HEK293 (cell line): ENCODE measurements around the gene DCHS2.

ENCODE experiments used
- CTCF ChIA-PET: fragments of 350-600 bp; formaldehyde crosslinking; extraction: SDS; loops from one replicate; lab custom pipeline; 2021; ENCODE audit warnings: antibody characterized with exemption; lab: Yijun Ruan, JAX
- POLR2A ChIA-PET: fragments of 300-600 bp; formaldehyde crosslinking; extraction: SDS; loops from one replicate; lab custom pipeline; 2020; ENCODE audit warnings: antibody characterized with exemption, inconsistent platforms; lab: Yijun Ruan, JAX
- H3K27ac ChIP-seq: fragments of 200-500 bp; sonication (Bioruptor generic); 2 replicates; pipeline ENCODE4 v1.5.1; 2014; ENCODE audit warnings: low read depth, low read length, control low read depth, inconsistent platforms; ENCODE audit errors: extremely low read depth
- H3K36me3 ChIP-seq, 2 experiments: fragments of 200-500 bp in 1 of 2; sonication (Bioruptor generic) in 1 of 2; 1 replicate in 1 of 2; 2 replicates in 1 of 2; pipeline ENCODE4 v1.5.1; 2014 to 2017; ENCODE audit warnings: inconsistent platforms in 2 of 2, low read length in 2 of 2; ENCODE audit not compliant: control insufficient read depth in 2 of 2, insufficient read depth in 1 of 2
- H3K4me1 ChIP-seq: fragments of 200-500 bp; sonication (Bioruptor generic); 2 replicates; pipeline ENCODE4 v1.5.1; 2014; ENCODE audit warnings: mild to moderate bottlenecking, low read length, inconsistent platforms; ENCODE audit not compliant: control insufficient read depth, insufficient read depth
- H3K4me3 ChIP-seq: 2 replicates; pipeline ENCODE4 v1.5.1; 2011; ENCODE audit warnings: low read depth, mild to moderate bottlenecking, control low read depth, low read length, moderate library complexity
- H3K9me3 ChIP-seq: fragments of 200-500 bp; sonication (Bioruptor generic); 2 replicates; pipeline ENCODE4 v1.5.1; 2014; ENCODE audit warnings: low read depth, low read length, inconsistent platforms; ENCODE audit not compliant: control insufficient read depth, insufficient read depth
- INSM2 ChIP-seq: fragments of 450-650 bp; formaldehyde crosslinking; IDR thresholded peaks from 2 replicates; pipeline ENCODE4 v1.5.1; 2016; ENCODE audit warnings: missing biosample characterization, missing genetic modification characterization
- PRDM1 ChIP-seq: fragments of 450-650 bp; formaldehyde crosslinking; IDR thresholded peaks from 2 replicates; pipeline ENCODE4; 2016; ENCODE audit warnings: missing biosample characterization, missing genetic modification characterization
- ZBTB1 ChIP-seq: fragments of 450-650 bp; formaldehyde crosslinking; IDR thresholded peaks from 2 replicates; pipeline ENCODE4 v1.5.1; 2016; ENCODE audit warnings: missing biosample characterization, missing genetic modification characterization
- ZBTB21 ChIP-seq: fragments of 450-650 bp; formaldehyde crosslinking; IDR thresholded peaks from 2 replicates; pipeline ENCODE4 v1.5.1; 2017; ENCODE audit warnings: missing biosample characterization, missing genetic modification characterization
- ZFHX2 ChIP-seq: fragments of 450-650 bp; formaldehyde crosslinking; conservative IDR thresholded peaks from 2 replicates; pipeline ENCODE4 v1.5.1; 2016; ENCODE audit warnings: missing biosample characterization, missing genetic modification characterization
- ZNF138 ChIP-seq: fragments of 450-650 bp; formaldehyde crosslinking; IDR thresholded peaks from 2 replicates; pipeline ENCODE4 v1.5.1; 2016; ENCODE audit warnings: missing biosample characterization, missing genetic modification characterization, borderline replicate concordance
- ZNF148 ChIP-seq: fragments of 450-650 bp; formaldehyde crosslinking; IDR thresholded peaks from 2 replicates; pipeline ENCODE4 v1.5.0; 2017; ENCODE audit warnings: missing biosample characterization, missing genetic modification characterization, borderline replicate concordance
- ZNF510 ChIP-seq: fragments of 450-650 bp; formaldehyde crosslinking; IDR thresholded peaks from 2 replicates; pipeline ENCODE4 v1.5.1; 2018; ENCODE audit warnings: mild to moderate bottlenecking, missing genetic modification characterization, missing biosample characterization; ENCODE audit not compliant: insufficient replicate concordance
- ZNF580 ChIP-seq: fragments of 450-650 bp; formaldehyde crosslinking; IDR thresholded peaks from 2 replicates; pipeline ENCODE4 v1.5.1; 2016; ENCODE audit warnings: missing biosample characterization, missing genetic modification characterization
- ZNF701 ChIP-seq: fragments of 450-650 bp; formaldehyde crosslinking; IDR thresholded peaks from 2 replicates; pipeline ENCODE4 v1.5.1; 2016; ENCODE audit warnings: missing biosample characterization, missing genetic modification characterization
- ZNF768 ChIP-seq: fragments of 450-650 bp; formaldehyde crosslinking; IDR thresholded peaks from 2 replicates; pipeline ENCODE4 v1.5.1; 2018; ENCODE audit warnings: missing biosample characterization, mild to moderate bottlenecking, missing genetic modification characterization
- ZNF785 ChIP-seq: fragments of 450-650 bp; formaldehyde crosslinking; IDR thresholded peaks from 2 replicates; pipeline ENCODE4 v1.5.1; 2016; ENCODE audit warnings: missing biosample characterization, missing genetic modification characterization
- ZNF791 ChIP-seq: fragments of 450-650 bp; formaldehyde crosslinking; IDR thresholded peaks from 2 replicates; pipeline ENCODE4 v1.5.1; 2016; ENCODE audit warnings: missing biosample characterization, missing genetic modification characterization
- ZNF830 ChIP-seq: fragments of 450-650 bp; IDR thresholded peaks from 2 replicates; pipeline ENCODE4 v1.5.0; 2018; ENCODE audit warnings: missing biosample characterization, missing genetic modification characterization, low read depth, mild to moderate bottlenecking, moderate library complexity
- ZXDB ChIP-seq: fragments of 450-650 bp; formaldehyde crosslinking; IDR thresholded peaks from 2 replicates; pipeline ENCODE4 v1.5.1; 2016; ENCODE audit warnings: missing biosample characterization, missing genetic modification characterization
- TF ChIP-seq, protein P1 (sequence below): fragments of 450-650 bp; formaldehyde crosslinking; IDR thresholded peaks from 2 replicates; pipeline ENCODE4 v1.5.1; 2016; ENCODE audit warnings: missing biosample characterization, missing genetic modification characterization

DCHS2 gene

DNA sequence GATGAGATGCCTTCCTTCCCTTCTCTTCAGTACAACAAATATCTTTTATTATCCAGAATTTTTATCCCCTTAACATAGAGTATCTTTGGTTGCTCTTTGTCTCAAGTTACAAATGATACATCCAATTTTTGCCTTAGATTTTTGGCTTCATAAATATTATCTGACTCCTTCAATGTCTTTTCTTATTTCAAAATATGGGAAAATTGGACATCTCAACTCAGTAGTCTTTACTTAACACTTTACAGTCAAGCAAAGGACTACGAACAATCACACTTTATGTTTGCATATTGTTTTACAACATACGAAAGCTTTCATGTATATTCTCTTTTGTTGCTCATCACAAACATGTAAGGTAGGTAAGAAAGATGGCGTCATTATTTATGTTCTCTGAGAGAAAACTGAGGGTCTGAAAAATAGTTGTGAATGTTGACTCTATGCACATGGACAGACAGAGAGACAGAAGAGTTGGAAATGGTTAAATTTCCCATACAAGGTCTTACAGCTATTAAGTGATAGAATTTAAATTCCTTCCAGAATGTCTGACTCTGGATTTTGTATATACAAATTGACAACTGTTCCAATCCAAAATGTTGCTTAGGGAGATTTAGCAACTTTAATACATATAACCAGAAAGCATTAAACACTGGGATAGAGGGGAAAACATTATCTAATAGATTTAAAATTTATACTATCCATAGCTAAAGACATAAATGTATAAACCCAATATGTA, 29.4 kb downstream of the DCHS2 start (continued):
- TF ChIP-seq ZNF580 (no peak), ZNF791 (tag by site-specific recombination) (no peak), ZFHX2 (tag by site-specific recombination) (no peak), ZBTB21 (tag by site-specific recombination) (no peak), ZNF701 (tag by site-specific recombination) (no peak), ZNF768 (tag by site-specific recombination) (no peak), ZNF510 (tag by site-specific recombination) (no peak), INSM2 (tag by site-specific recombination) (no peak), ZXDB (no peak), PRDM1 (tag by site-specific recombination) (no peak)
- TF ChIP-seq, protein P1, sequence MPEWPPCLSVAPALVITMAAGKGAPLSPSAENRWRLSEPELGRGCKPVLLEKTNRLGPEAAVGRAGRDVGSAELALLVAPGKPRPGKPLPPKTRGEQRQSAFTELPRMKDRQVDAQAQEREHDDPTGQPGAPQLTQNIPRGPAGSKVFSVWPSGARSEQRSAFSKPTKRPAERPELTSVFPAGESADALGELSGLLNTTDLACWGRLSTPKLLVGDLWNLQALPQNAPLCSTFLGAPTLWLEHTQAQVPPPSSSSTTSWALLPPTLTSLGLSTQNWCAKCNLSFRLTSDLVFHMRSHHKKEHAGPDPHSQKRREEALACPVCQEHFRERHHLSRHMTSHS = no peak

GRCh38 chr4:154457471-154457870, 34.1 kb downstream of the DCHS2 start:
- H3K36me3 ChIP-seq = no peaks in the 10 kb centered on the region
- POLR2A ChIA-PET = no interaction called here
- H3K9me3 ChIP-seq = no peaks in the 10 kb centered on the region
- H3K27ac ChIP-seq = no peak overlapping the region
- H3K4me3 ChIP-seq = no peak overlapping the region
- CTCF ChIA-PET = interaction anchor here (1.0 kb wide), 1 partner anchor 49 kb away, joined by 3 read pairs; no protein-coding TSS in a partner anchor
- H3K4me1 ChIP-seq = no peaks in the 10 kb centered on the region
- no peak for TF ChIP-seq ZNF785 (tag by site-specific recombination)
- TF ChIP-seq, all 188 proteins: peak for 0

DNA sequence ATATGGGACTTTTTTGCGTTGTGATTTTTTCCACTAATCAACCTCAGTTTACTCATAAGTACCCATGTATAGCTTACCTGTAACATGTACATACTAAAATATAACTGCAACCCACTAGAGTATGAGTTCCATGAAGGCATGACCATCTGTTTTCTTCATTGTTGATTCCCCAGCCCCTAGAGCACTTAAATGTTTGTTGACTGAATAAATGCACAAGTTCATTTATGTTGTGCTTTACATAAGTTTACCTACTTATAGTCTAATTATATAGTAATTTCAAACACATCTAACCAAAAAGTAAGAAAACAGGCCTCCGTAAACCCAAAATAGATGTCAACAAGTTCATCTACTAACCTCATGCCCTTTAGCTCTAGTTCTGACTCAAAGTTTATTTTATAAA, 34.7 kb downstream of the DCHS2 start:
- H3K27ac ChIP-seq = no peak overlapping the region
- no peak overlapping the region for H3K4me3 ChIP-seq
- no peaks in the 10 kb centered on the region for H3K9me3 ChIP-seq
- CTCF ChIA-PET = interaction anchor here (1.0 kb wide), 1 partner anchor 50 kb away, joined by 3 read pairs; no protein-coding TSS in a partner anchor
- POLR2A ChIA-PET = no interaction called here
- H3K4me1 ChIP-seq = no peaks in the 10 kb centered on the region
- no peak for TF ChIP-seq ZNF148 (tag by site-specific recombination)
- no peak for TF ChIP-seq ZNF138 (tag by site-specific recombination)
- no peak for TF ChIP-seq ZBTB1 (tag by site-specific recombination)
- no peak for TF ChIP-seq ZNF830 (tag by site-specific recombination)
- no peaks in the 10 kb centered on the region for H3K36me3 ChIP-seq
